ENCODE data around the gene LCLAT1. TPM values are rescaled to one million over a fixed set of nuclear protein-coding genes. Genes with fewer than 3 reads are reported as not detected.

Gene LCLAT1
- polyA plus RNA-seq, 5 donors = 10.6 to 15.9 (median 12.7) TPM

GRCh38 chr2:30691948-30692828 is 245.1 kb downstream of the LCLAT1 start:
- no peak for DNase-seq

- DNase-seq = no peak
These were observed 245.8 kb downstream of the LCLAT1 start for GRCh38 chr2:30692829-30693275.

Other genes with a start within 250 kb of the LCLAT1 start
- gene LBH, start 215.7 kb upstream of the LCLAT1 start, polyA plus RNA-seq (ENCODE audit: insufficient read depth in 1 of 5, insufficient read length in 5 of 5, low replicate concordance in 1 of 5) = 100 to 1,000 TPM in 4 of 5 donors, 10 to 100 TPM in 1; 88.6 to 174 (median 129) TPM

Measured in right lung (tissue), 5 donors.